ENCODE data around the gene PDE6B. TPM values are rescaled to one million over a fixed set of nuclear protein-coding genes. Genes with fewer than 3 reads are reported as not detected.

Gene PDE6B
- total and polyA plus RNA-seq, 2 of the 13 experiments (the other 11 are each of a cell fraction or from before 2014, with no cell fraction given), result 0.38 to 0.40 TPM

GRCh38 chr4:600166-600565 is 25.2 kb upstream of the PDE6B start:
- intact Hi-C loops (cut with micrococcal nuclease; ENCODE audit: unreplicated experiment) (loop anchor here (10.0 kb wide), 1 partner anchor 105 kb away; the partner anchor contains the start of genes PIGG and ZNF721), in situ Hi-C loops (cut with HindIII; ENCODE audit: extremely low pct_ligation_motif_present, low pct_unique_long_range_greater_than_20kb) (no loop called here)
- ChIA-PET CTCF (ENCODE audit: low intra/inter-chr PET ratio, low total read pairs) (no interaction called here), POLR2A (no interaction called here)
- Histone ChIP-seq H4K20me1 (ENCODE audit: insufficient read depth, low read length) (no peaks in the 10 kb centered on the region), H3K9ac (ENCODE audit: insufficient read depth, low read depth, low read length) (no peak overlapping the region), H3K27me3 (ENCODE audit: control insufficient read depth in 1 of 2, insufficient read depth in 2 of 2, low read length in 2 of 2) (peaks cover 3 to 46% of the 10 kb centered on the region in 2 experiments; a peak in 3 of 5 replicates), H3K4me1 (ENCODE audit: insufficient read depth, low read length) (no peaks in the 10 kb centered on the region), H3K79me2 (ENCODE audit: insufficient read depth, low read length) (no peaks in the 10 kb centered on the region), H3K4me2 (ENCODE audit: low read depth, low read length) (no peak overlapping the region), H2AFZ (ENCODE audit: low read length) (no peak overlapping the region), H3K27ac (ENCODE audit: extremely low read length, insufficient read depth, low read length) (no peak overlapping the region), H3K4me3 (replicated peaks in 1 of 3; ENCODE audit: insufficient read depth in 1 of 3, low read depth in 2 of 3, low read length in 3 of 3) (no peak overlapping the region), H3K36me3 (replicated peaks in 1 of 2; ENCODE audit: control insufficient read depth in 1 of 2, insufficient read depth in 2 of 2, low read length in 2 of 2) (no peaks in the 10 kb centered on the region), H3K9me3 (ENCODE audit: low read length) (no peaks in the 10 kb centered on the region)
- no TSS peak for BruUV-seq (replicated peaks)
- DNase-seq (ENCODE audit: low spot score) (no peak), FAIRE-seq (no peak), ATAC-seq (no peak)
- WGBS (ENCODE audit: low lambda C conversion rate), result 0% methylated on average over 1 of the region's 6 CpGs
- TF ChIP-seq SPEN (CRISPR knock-in tag; IDR thresholded peaks at IDR 0.05; ENCODE audit: low read depth), result no peak
- no peak for TF ChIP-seq ZNF713 (CRISPR knock-in tag; IDR thresholded peaks at IDR 0.05)

GRCh38 chr4:600850-601515 is 24.4 kb upstream of the PDE6B start:
- no peaks in the 10 kb centered on the region for H3K9me3 ChIP-seq (ENCODE audit: low read length)
- no TSS peak for BruUV-seq (replicated peaks)
- H3K27ac ChIP-seq (ENCODE audit: extremely low read length, insufficient read depth, low read length), result no peak overlapping the region
- TF ChIP-seq NR2C2 (CRISPR knock-in tag; IDR thresholded peaks at IDR 0.05; ENCODE audit: borderline replicate concordance), result no peak
- TF ChIP-seq, protein P1, sequence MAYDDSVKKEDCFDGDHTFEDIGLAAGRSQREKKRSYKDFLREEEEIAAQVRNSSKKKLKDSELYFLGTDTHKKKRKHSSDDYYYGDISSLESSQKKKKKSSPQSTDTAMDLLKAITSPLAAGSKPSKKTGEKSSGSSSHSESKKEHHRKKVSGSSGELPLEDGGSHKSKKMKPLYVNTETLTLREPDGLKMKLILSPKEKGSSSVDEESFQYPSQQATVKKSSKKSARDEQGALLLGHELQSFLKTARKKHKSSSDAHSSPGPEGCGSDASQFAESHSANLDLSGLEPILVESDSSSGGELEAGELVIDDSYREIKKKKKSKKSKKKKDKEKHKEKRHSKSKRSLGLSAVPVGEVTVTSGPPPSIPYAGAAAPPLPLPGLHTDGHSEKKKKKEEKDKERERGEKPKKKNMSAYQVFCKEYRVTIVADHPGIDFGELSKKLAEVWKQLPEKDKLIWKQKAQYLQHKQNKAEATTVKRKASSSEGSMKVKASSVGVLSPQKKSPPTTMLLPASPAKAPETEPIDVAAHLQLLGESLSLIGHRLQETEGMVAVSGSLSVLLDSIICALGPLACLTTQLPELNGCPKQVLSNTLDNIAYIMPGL (CRISPR knock-in tag; IDR thresholded peaks at IDR 0.05; ENCODE audit: borderline replicate concordance in 1 of 2, low read depth in 1 of 2), result no peak
- TF ChIP-seq, protein P2, sequence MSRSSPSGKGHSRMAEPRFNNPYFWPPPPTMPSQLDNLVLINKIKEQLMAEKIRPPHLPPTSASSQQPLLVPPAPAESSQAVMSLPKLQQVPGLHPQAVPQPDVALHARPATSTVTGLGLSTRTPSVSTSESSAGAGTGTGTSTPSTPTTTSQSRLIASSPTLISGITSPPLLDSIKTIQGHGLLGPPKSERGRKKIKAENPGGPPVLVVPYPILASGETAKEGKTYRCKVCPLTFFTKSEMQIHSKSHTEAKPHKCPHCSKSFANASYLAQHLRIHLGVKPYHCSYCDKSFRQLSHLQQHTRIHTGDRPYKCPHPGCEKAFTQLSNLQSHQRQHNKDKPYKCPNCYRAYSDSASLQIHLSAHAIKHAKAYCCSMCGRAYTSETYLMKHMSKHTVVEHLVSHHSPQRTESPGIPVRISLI (CRISPR knock-in tag; IDR thresholded peaks at IDR 0.05; ENCODE audit: borderline replicate concordance), result no peak
- TF ChIP-seq SMAD9 (CRISPR knock-in tag; IDR thresholded peaks at IDR 0.05), result no peak
- no peak for TF ChIP-seq KLF16 (CRISPR knock-in tag; IDR thresholded peaks at IDR 0.05)
- no peak for TF ChIP-seq GABPA (IDR thresholded peaks at IDR 0.05; ENCODE audit: low read depth, low read length)
- no peak for TF ChIP-seq GABPA (CRISPR knock-in tag; IDR thresholded peaks at IDR 0.05; ENCODE audit: low read depth)
- TF ChIP-seq CEBPG (CRISPR knock-in tag; IDR thresholded peaks at IDR 0.05), result no peak
- TF ChIP-seq ZNF556 (CRISPR knock-in tag; IDR thresholded peaks at IDR 0.05; ENCODE audit: borderline replicate concordance), result no peak
- H3K27me3 ChIP-seq (ENCODE audit: control insufficient read depth in 1 of 2, insufficient read depth in 2 of 2, low read length in 2 of 2), result peaks cover 5 to 54% of the 10 kb centered on the region in 2 experiments; a peak in 4 of 5 replicates
- no peaks in the 10 kb centered on the region for H3K36me3 ChIP-seq (replicated peaks in 1 of 2; ENCODE audit: control insufficient read depth in 1 of 2, insufficient read depth in 2 of 2, low read length in 2 of 2)
- H3K9ac ChIP-seq (ENCODE audit: insufficient read depth, low read depth, low read length), result no peak overlapping the region
- WGBS (ENCODE audit: low lambda C conversion rate), result 9% methylated on average over 9 of the region's 11 CpGs
- ATAC-seq (no peak), FAIRE-seq (no peak), DNase-seq (ENCODE audit: low spot score) (no peak)
- no peak overlapping the region for H3K4me2 ChIP-seq (ENCODE audit: low read depth, low read length)
- no peaks in the 10 kb centered on the region for H4K20me1 ChIP-seq (ENCODE audit: insufficient read depth, low read length)
- intact Hi-C loops (cut with micrococcal nuclease; ENCODE audit: unreplicated experiment) (loop anchor here (10.0 kb wide), 1 partner anchor 106 kb away; the partner anchor contains the start of genes PIGG and ZNF721), in situ Hi-C loops (cut with HindIII; ENCODE audit: extremely low pct_ligation_motif_present, low pct_unique_long_range_greater_than_20kb) (no loop called here)
- H3K4me3 ChIP-seq (replicated peaks in 1 of 3; ENCODE audit: insufficient read depth in 1 of 3, low read depth in 2 of 3, low read length in 3 of 3), result no peak overlapping the region
- CTCF ChIA-PET (ENCODE audit: low intra/inter-chr PET ratio, low total read pairs), result interaction anchor here (1.5 kb wide), 1 partner anchor 73 kb away, joined by 3 read pairs; the partner anchor contains the start of gene ATP5ME
- H3K4me1 ChIP-seq (ENCODE audit: insufficient read depth, low read length), result no peaks in the 10 kb centered on the region
- POLR2A ChIA-PET, result no interaction called here
- no peaks in the 10 kb centered on the region for H3K79me2 ChIP-seq (ENCODE audit: insufficient read depth, low read length)
- H2AFZ ChIP-seq (ENCODE audit: low read length), result no peak overlapping the region
